IMR-90 (cell line): ENCODE measurements around the gene GLG1.
"Not testable (repeated sequence)": the region's sequence is repeated elsewhere in the genome, so short reads cannot be mapped to it uniquely, and the experiment has no call there.

Experiments
- BHLHE40 ChIP-seq: fragments of 150-350 bp; IDR thresholded peaks from 2 replicates; pipeline ENCODE4 v1.6.1; 2016; ENCODE audit warnings: mild to moderate bottlenecking, low read depth, low read length
- CEBPB ChIP-seq: IDR thresholded peaks from 2 replicates; pipeline ENCODE4 v1.6.1; 2012; ENCODE audit warnings: low read depth, low read length, improper control_type of control experiment
- CHD1 ChIP-seq: IDR thresholded peaks from 2 replicates; pipeline ENCODE4 v1.6.1; 2012; ENCODE audit warnings: low read depth, low read length, improper control_type of control experiment
- CTCF ChIP-seq: conservative IDR thresholded peaks from 2 replicates; pipeline ENCODE4 v1.5.1; 2012; ENCODE audit warnings: mild to moderate bottlenecking, low read depth, low read length, improper control_type of control experiment
- FOS ChIP-seq: fragments of 150-350 bp; IDR thresholded peaks from 2 replicates; pipeline ENCODE4 v1.6.1; 2016; ENCODE audit warnings: low read depth, low read length
- MAZ ChIP-seq: IDR thresholded peaks from 2 replicates; pipeline ENCODE4 v1.6.1; 2012; ENCODE audit warnings: low read depth, mild to moderate bottlenecking, low read length, improper control_type of control experiment, moderate library complexity, borderline replicate concordance
- NFE2L2 ChIP-seq: fragments of 150-350 bp; IDR thresholded peaks from 2 replicates; pipeline ENCODE4 v1.6.1; 2016; ENCODE audit warnings: low read depth, mild to moderate bottlenecking, low read length
- POLR2A ChIP-seq: IDR thresholded peaks from 2 replicates; pipeline ENCODE4 v1.6.1; 2012; ENCODE audit warnings: mild to moderate bottlenecking, low read depth, low read length
- RAD21 ChIP-seq: IDR thresholded peaks from 2 replicates; pipeline ENCODE4 v1.6.1; 2012; ENCODE audit warnings: low read length, improper control_type of control experiment
- RCOR1 ChIP-seq: IDR thresholded peaks from 2 replicates; pipeline ENCODE4 v1.6.1; 2012; ENCODE audit warnings: mild to moderate bottlenecking, low read length, improper control_type of control experiment; ENCODE audit not compliant: insufficient replicate concordance
- RFX5 ChIP-seq: IDR thresholded peaks from 2 replicates; pipeline ENCODE4 v1.8.0; 2012; ENCODE audit warnings: low read depth, mild to moderate bottlenecking, low read length, moderate library complexity
- SMC3 ChIP-seq: fragments of 150-350 bp; IDR thresholded peaks from 2 replicates; pipeline ENCODE4 v1.6.1; 2016; ENCODE audit warnings: low read depth, mild to moderate bottlenecking, antibody characterized with exemption, low read length, moderate library complexity
- TF ChIP-seq, protein P1 (sequence below): fragments of 150-350 bp; IDR thresholded peaks from 2 replicates; pipeline ENCODE4 v1.6.1; 2017; ENCODE audit warnings: mild to moderate bottlenecking, antibody characterized with exemption, low read length, low read depth

DNA sequence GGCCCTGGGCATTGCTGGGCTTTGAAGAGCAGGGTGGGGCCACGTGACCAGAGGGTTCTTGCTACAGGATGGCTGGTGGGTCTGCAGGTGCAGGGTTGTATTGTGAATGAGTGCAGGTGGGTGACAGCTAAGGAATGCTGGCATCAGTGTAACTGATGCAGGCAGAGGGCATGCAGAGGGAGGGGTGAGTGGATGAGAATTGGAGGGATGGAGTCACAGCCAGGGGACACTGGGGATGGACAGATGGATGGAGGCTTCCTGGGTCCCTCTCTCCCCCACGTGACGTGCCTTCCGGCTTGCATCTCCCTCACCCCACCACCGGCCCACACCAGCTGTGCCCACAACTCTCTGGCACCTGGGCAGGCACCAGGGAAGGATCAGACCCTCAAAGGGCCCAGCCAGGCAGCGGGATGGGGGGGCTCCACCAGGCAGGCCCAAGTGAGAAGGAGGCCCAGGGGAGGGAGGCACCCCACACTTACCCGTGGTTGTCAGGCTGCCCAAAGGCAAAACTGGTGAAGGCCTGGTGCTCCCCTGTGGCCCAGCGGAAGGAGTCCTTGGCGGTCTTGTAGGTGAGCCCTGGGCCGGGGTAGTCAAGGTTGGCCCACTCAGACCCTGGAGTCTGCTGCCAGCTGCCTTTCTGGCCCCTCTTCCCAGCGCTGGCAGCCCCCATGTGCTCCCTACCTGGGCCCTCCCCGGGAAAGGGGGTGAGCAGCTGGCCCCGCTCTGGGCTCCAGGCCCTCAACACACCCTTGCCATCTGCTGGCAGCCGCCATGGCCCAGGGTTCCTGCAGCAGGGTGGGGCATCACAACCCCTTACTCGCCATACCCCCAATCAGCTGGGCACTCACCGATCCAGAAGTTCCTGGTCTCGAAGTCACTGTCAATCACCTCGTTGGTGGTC is 196.6 kb downstream of the GLG1 start:
- TF ChIP-seq CTCF, POLR2A, SMC3, NFE2L2, MAZ, RCOR1, RAD21, CEBPB, RFX5, BHLHE40, FOS, CHD1: not testable (repeated sequence)
- TF ChIP-seq, protein P1, sequence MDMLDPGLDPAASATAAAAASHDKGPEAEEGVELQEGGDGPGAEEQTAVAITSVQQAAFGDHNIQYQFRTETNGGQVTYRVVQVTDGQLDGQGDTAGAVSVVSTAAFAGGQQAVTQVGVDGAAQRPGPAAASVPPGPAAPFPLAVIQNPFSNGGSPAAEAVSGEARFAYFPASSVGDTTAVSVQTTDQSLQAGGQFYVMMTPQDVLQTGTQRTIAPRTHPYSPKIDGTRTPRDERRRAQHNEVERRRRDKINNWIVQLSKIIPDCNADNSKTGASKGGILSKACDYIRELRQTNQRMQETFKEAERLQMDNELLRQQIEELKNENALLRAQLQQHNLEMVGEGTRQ = not testable (repeated sequence)
